ENCODE data around the gene CCDC87. TPM values are rescaled to one million over a fixed set of nuclear protein-coding genes. Genes with fewer than 3 reads are reported as not detected.

CCDC87 gene
- total and polyA plus RNA-seq, 8 donors, result 0.07 to 0.44 (median 0.11) TPM

DNA sequence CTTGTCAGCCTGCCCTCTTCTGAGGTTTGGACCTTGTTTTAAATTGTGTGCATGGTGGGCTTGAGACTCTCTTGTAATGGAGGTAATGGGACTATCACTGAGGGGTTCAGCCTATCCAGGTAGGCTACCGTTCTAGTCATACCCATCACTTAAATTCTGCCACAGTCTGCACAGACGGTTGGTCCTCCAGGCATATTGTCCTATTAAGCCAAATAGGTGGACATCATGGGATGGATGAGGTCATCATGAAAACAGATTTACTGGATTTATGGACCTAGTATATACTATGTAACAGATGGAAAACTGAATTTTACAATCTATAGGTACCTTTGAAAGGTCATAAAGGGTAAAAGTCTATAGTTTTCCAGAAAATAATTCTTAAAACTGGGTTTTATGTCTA lies 36.5 kb upstream of the CCDC87 start:
- Histone ChIP-seq H3K4me3 (no peak overlapping the region), H3K27ac (no peak overlapping the region), H3K27me3 (no peaks in the 10 kb centered on the region), H3K36me3 (peaks cover 0 to 91% of the 10 kb centered on the region in 2 donors), H3K9me3 (no peaks in the 10 kb centered on the region), H3K4me1 (peaks cover 0 to 15% of the 10 kb centered on the region in 2 donors)
- ATAC-seq, result no peak
- intact Hi-C loops (cut with DNase I), result no loop called here
- TF ChIP-seq, protein P1, sequence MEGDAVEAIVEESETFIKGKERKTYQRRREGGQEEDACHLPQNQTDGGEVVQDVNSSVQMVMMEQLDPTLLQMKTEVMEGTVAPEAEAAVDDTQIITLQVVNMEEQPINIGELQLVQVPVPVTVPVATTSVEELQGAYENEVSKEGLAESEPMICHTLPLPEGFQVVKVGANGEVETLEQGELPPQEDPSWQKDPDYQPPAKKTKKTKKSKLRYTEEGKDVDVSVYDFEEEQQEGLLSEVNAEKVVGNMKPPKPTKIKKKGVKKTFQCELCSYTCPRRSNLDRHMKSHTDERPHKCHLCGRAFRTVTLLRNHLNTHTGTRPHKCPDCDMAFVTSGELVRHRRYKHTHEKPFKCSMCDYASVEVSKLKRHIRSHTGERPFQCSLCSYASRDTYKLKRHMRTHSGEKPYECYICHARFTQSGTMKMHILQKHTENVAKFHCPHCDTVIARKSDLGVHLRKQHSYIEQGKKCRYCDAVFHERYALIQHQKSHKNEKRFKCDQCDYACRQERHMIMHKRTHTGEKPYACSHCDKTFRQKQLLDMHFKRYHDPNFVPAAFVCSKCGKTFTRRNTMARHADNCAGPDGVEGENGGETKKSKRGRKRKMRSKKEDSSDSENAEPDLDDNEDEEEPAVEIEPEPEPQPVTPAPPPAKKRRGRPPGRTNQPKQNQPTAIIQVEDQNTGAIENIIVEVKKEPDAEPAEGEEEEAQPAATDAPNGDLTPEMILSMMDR (IDR thresholded peaks at IDR 0.05), result no peak
- DNase-seq, result no peak

DNA sequence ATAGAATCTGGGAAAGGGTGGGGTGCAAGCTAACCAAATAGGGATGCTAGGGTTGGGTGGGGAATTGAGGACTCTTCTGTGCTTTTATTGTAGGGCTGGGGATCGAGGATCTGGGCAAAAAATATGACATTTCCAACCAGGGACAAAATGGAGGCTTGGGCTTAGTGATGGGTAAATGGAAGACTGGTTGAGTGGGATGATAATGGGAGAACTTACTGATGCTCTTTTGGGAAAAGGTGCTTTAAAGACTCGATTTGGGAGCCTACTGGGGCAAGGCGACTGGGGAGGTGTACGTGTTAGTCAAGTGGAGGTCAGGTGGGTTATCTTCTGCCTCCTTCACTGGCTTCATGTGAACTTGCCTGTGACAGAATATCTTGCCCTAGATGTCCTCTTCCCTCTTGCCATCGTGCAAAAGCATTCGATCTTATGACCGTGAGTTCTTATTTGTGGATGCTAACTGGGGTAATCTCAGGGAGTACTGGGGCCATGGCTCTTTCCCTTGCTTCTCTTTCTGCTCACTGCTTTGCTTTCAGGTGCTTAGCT lies 35.3 kb upstream of the CCDC87 start:
- H3K4me3 ChIP-seq, result no peak overlapping the region
- H3K27me3 ChIP-seq, result no peaks in the 10 kb centered on the region
- H3K4me1 ChIP-seq, result peaks cover 0 to 24% of the 10 kb centered on the region in 2 donors
- DNase-seq, result no peak
- ATAC-seq, result no peak
- intact Hi-C loops (cut with DNase I), result no loop called here
- no peaks in the 10 kb centered on the region for H3K9me3 ChIP-seq
- TF ChIP-seq, protein P1 (IDR thresholded peaks at IDR 0.05), result no peak
- H3K36me3 ChIP-seq, result peaks cover 0 to 91% of the 10 kb centered on the region in 2 donors
- no peak overlapping the region for H3K27ac ChIP-seq

DNA sequence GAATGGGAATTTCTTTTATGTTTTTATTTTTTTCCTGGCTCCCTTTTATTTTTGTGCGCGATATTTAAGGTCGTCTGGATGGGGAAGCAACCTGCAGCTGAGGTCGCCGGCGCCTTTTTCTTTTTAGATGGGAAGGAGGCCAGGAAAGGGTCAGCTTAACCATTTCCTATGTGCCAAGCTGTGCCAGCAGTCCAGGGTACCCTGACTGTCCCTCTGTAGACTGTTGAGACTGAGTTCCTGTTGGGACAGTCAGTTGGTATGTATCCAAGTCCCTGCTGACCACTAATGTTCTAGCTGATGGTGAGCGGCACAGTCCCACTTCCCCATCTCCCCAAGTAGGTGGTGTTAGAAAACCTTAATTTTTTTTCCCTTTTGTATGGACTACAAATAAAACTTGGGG lies 34.1 kb upstream of the CCDC87 start:
- TF ChIP-seq, protein P1 (IDR thresholded peaks at IDR 0.05), result no peak
- no peaks in the 10 kb centered on the region for H3K9me3 ChIP-seq
- H3K4me1 ChIP-seq, result peaks cover 0 to 36% of the 10 kb centered on the region in 2 donors
- H3K4me3 ChIP-seq, result no peak overlapping the region
- no peak for DNase-seq
- intact Hi-C loops (cut with DNase I), result no loop called here
- H3K27ac ChIP-seq, result no peak overlapping the region
- no peaks in the 10 kb centered on the region for H3K27me3 ChIP-seq
- peaks cover 0 to 99% of the 10 kb centered on the region in 2 donors for H3K36me3 ChIP-seq
- ATAC-seq, result no peak

DNA sequence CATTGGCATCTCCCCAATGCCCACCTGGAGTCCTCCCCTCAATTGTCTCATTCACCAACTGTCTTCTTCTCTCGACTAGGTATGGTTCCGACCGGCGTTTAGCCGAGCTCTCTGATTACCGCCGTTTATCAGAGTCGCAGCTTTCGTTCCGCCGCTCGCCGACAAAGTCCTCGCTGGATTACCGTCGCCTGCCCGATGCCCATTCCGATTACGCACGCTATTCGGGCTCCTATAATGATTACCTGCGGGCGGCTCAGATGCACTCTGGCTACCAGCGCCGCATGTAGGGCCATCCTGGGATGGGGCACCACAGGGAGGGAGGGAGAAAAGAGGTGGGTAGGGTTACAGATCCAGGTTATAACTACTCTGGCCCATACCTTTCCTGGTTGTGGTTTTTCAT lies 33.5 kb upstream of the CCDC87 start:
- Histone ChIP-seq H3K27ac (no peak overlapping the region), H3K27me3 (no peaks in the 10 kb centered on the region), H3K4me1 (peaks cover 0 to 41% of the 10 kb centered on the region in 2 donors), H3K36me3 (peaks cover 0 to 99% of the 10 kb centered on the region in 2 donors), H3K4me3 (no peak overlapping the region), H3K9me3 (no peaks in the 10 kb centered on the region)
- intact Hi-C loops (cut with DNase I), result no loop called here
- TF ChIP-seq, protein P1 (IDR thresholded peaks at IDR 0.05), result no peak
- no peak for DNase-seq
- ATAC-seq, result no peak

DNA sequence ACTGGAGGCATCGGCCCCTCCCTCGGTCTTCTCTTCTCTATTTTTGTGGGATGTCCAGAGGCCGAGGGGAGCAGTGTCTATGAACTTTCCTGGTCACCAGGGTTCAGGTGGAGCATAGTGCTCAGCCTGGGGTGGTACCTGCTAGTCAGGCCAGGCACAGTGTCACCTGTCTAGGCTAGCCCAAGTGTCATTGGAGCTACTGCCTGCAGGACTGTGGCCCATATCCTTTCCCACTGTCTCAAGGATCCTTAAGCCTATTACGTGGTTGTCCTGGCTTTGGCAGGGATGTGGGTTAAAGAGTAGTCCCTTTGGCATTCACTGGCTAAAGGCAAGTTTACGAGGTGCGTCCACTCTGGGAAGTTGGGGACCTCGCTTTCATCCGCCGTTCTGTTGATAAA lies 32.9 kb upstream of the CCDC87 start:
- H3K4me1 ChIP-seq, result peaks cover 0 to 48% of the 10 kb centered on the region in 2 donors
- intact Hi-C loops (cut with DNase I), result no loop called here
- no peak overlapping the region for H3K27ac ChIP-seq
- ATAC-seq (no peak), DNase-seq (no peak)
- TF ChIP-seq, protein P1 (IDR thresholded peaks at IDR 0.05), result no peak
- peaks cover 0 to 93% of the 10 kb centered on the region in 2 donors for H3K36me3 ChIP-seq
- H3K9me3 ChIP-seq, result no peaks in the 10 kb centered on the region
- no peaks in the 10 kb centered on the region for H3K27me3 ChIP-seq
- no peak overlapping the region for H3K4me3 ChIP-seq
